IPS-15b (cell line): ENCODE data around the gene BACH2.
"Not testable (repeated sequence)": the region's sequence is repeated elsewhere in the genome, so short reads cannot be mapped to it uniquely, and the experiment has no call there.

Source experiments
- H3K27me3 ChIP-seq: one replicate; pipeline ENCODE4 v1.6.1; 2013; ENCODE audit warnings: low read length; ENCODE audit not compliant: control insufficient read depth, insufficient read depth
- H3K36me3 ChIP-seq: one replicate; pipeline ENCODE4 v1.6.1; 2013; ENCODE audit warnings: low read length; ENCODE audit not compliant: control insufficient read depth, insufficient read depth
- H3K4me1 ChIP-seq: one replicate; pipeline ENCODE4 v1.6.1; 2013; ENCODE audit warnings: mild to moderate bottlenecking, low read length; ENCODE audit not compliant: control insufficient read depth, insufficient read depth
- H3K4me3 ChIP-seq: one replicate; pipeline ENCODE4 v1.5.1; 2013; ENCODE audit warnings: low read depth, low read length
- H3K9ac ChIP-seq: one replicate; pipeline ENCODE4 v1.6.1; 2013; ENCODE audit warnings: low read depth, mild to moderate bottlenecking, low read length
- H3K9me3 ChIP-seq: one replicate; pipeline ENCODE4 v1.6.1; 2013; ENCODE audit warnings: mild to moderate bottlenecking, low read length; ENCODE audit not compliant: control insufficient read depth, insufficient read depth

Gene BACH2

GRCh38 chr6:90072501-90072900 lies 224.1 kb downstream of the BACH2 start:
- no peaks in the 10 kb centered on the region for H3K4me1 ChIP-seq
- H3K9me3 ChIP-seq: no peaks in the 10 kb centered on the region
- no peaks in the 10 kb centered on the region for H3K27me3 ChIP-seq
- H3K9ac ChIP-seq: no peak overlapping the region
- H3K4me3 ChIP-seq: no peak overlapping the region
- no peaks in the 10 kb centered on the region for H3K36me3 ChIP-seq

- H3K4me1 ChIP-seq: no peaks in the 10 kb centered on the region
- H3K36me3 ChIP-seq: no peaks in the 10 kb centered on the region
- H3K9ac ChIP-seq: no peak overlapping the region
- H3K9me3 ChIP-seq: no peaks in the 10 kb centered on the region
- no peak overlapping the region for H3K4me3 ChIP-seq
- H3K27me3 ChIP-seq: no peaks in the 10 kb centered on the region
Observed at GRCh38 chr6:90068703-90069523, 227.7 kb downstream of the BACH2 start.

GRCh38 chr6:90068264-90068663 lies 228.4 kb downstream of the BACH2 start:
- H3K4me3 ChIP-seq: no peak overlapping the region
- H3K27me3 ChIP-seq: no peaks in the 10 kb centered on the region
- H3K36me3 ChIP-seq: no peaks in the 10 kb centered on the region
- no peaks in the 10 kb centered on the region for H3K4me1 ChIP-seq
- no peaks in the 10 kb centered on the region for H3K9me3 ChIP-seq
- H3K9ac ChIP-seq: no peak overlapping the region

GRCh38 chr6:90066697-90067096 lies 229.9 kb downstream of the BACH2 start:
- no peaks in the 10 kb centered on the region for H3K4me1 ChIP-seq
- no peaks in the 10 kb centered on the region for H3K27me3 ChIP-seq
- H3K9ac ChIP-seq: no peak overlapping the region
- H3K4me3 ChIP-seq: no peak overlapping the region
- no peaks in the 10 kb centered on the region for H3K36me3 ChIP-seq
- no peaks in the 10 kb centered on the region for H3K9me3 ChIP-seq

DNA sequence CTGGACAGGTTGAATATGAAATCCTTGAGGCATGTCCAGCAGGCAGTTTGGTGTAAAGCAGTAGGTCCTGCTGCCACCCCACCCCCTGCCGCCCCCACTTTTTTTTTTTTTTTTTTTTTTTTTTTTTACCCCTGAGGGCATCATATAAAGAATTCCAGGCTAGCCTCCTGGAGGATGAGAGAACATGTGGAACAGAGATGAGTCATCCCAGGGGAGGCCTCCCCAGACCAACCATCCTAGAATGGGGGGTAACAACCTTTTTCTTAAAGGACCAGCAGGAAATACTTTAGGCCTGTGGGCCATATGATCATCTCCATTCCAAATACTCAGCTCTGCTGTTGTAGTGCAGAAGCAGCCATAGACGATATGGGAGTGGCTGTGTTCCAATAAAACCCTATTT lies 231.5 kb downstream of the BACH2 start:
- no peaks in the 10 kb centered on the region for H3K36me3 ChIP-seq
- H3K27me3 ChIP-seq: no peaks in the 10 kb centered on the region
- H3K9ac ChIP-seq: no peak overlapping the region
- no peaks in the 10 kb centered on the region for H3K4me1 ChIP-seq
- no peaks in the 10 kb centered on the region for H3K9me3 ChIP-seq
- no peak overlapping the region for H3K4me3 ChIP-seq

- no peaks in the 10 kb centered on the region for H3K9me3 ChIP-seq
- H3K4me3 ChIP-seq: no peak overlapping the region
- no peak overlapping the region for H3K9ac ChIP-seq
- H3K27me3 ChIP-seq: no peaks in the 10 kb centered on the region
- H3K36me3 ChIP-seq: no peaks in the 10 kb centered on the region
- H3K4me1 ChIP-seq: no peaks in the 10 kb centered on the region
Observed at GRCh38 chr6:90062667-90063066, 234.0 kb downstream of the BACH2 start.

DNA sequence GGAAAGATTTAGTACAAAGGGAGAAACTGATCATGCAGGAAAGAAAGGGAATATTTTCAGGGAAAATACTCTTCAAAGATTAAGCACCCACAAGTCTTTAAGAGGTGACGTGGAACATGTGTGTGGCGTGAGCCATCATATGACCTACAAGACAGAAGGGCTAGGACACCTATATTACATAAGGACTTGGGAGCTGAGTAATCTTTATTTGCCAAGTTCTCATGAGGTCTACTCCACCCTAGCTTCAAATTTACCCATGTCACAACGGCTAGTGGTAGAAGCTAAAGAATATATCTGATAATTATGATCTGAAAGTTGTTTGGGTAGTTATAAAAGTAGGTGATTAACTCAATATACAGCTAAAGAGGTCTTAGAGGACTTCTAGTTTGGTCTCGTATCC lies 234.6 kb downstream of the BACH2 start:
- H3K4me1 ChIP-seq: no peaks in the 10 kb centered on the region
- no peak overlapping the region for H3K9ac ChIP-seq
- H3K9me3 ChIP-seq: no peaks in the 10 kb centered on the region
- no peaks in the 10 kb centered on the region for H3K36me3 ChIP-seq
- H3K27me3 ChIP-seq: no peaks in the 10 kb centered on the region
- no peak overlapping the region for H3K4me3 ChIP-seq

- not testable (repeated sequence) for H3K9ac ChIP-seq, H3K36me3 ChIP-seq, H3K27me3 ChIP-seq, H3K9me3 ChIP-seq, H3K4me3 ChIP-seq, H3K4me1 ChIP-seq
Observed at GRCh38 chr6:90059178-90059577, 237.5 kb downstream of the BACH2 start.

GRCh38 chr6:90055924-90056323 lies 240.7 kb downstream of the BACH2 start:
- H3K9ac ChIP-seq, H3K27me3 ChIP-seq, H3K36me3 ChIP-seq, H3K9me3 ChIP-seq, H3K4me1 ChIP-seq, H3K4me3 ChIP-seq: not testable (repeated sequence)

- H3K4me1 ChIP-seq, H3K9me3 ChIP-seq, H3K9ac ChIP-seq, H3K36me3 ChIP-seq, H3K4me3 ChIP-seq, H3K27me3 ChIP-seq: not testable (repeated sequence)
Observed at GRCh38 chr6:90054193-90054592, 242.4 kb downstream of the BACH2 start.

DNA sequence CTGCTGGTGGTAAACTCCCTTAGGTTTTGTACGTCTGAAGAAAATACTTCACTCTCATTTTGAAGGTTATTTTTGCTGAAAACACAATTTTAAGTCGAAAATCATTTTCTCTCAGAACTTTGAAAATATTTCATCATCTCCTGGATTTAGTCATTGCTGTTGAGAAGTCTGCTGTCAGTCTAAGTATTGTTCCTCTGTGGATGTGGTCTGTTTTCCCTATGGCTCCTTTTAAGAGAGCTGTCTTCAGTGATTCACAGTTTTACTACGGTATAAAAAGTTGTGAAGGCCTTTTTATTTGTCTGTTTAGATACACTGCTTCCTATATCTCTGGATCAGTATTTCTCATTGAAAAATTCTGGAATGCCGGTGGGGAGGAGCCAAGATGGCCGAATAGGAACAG lies 243.0 kb downstream of the BACH2 start:
- Histone ChIP-seq H3K9ac (no peak overlapping the region), H3K4me3 (no peak overlapping the region), H3K27me3 (no peaks in the 10 kb centered on the region), H3K9me3 (peaks cover 8% of the 10 kb centered on the region), H3K4me1 (no peaks in the 10 kb centered on the region), H3K36me3 (no peaks in the 10 kb centered on the region)

- no peak overlapping the region for H3K4me3 ChIP-seq
- H3K36me3 ChIP-seq: no peaks in the 10 kb centered on the region
- H3K9ac ChIP-seq: no peak overlapping the region
- no peaks in the 10 kb centered on the region for H3K27me3 ChIP-seq
- peaks cover 7% of the 10 kb centered on the region for H3K4me1 ChIP-seq
- peaks cover 8% of the 10 kb centered on the region for H3K9me3 ChIP-seq
Observed at GRCh38 chr6:90049295-90049694, 247.3 kb downstream of the BACH2 start.
